Neural progenitor cell (in vitro differentiated cells): Measurements from ENCODE around the gene NBEAL2. TPM values are rescaled to one million over a fixed set of nuclear protein-coding genes. Genes with fewer than 3 reads are reported as not detected.

Experiments used
- DNase-seq: peaks from one replicate; pipeline ENCODE4 v3.0.0-alpha.2; 2016; ENCODE audit warnings: low spot score
- H2AFZ ChIP-seq: fragments of 200-600 bp; sonication (generic); replicated peaks from 2 replicates; pipeline ENCODE4 v1.6.1; 2016; ENCODE audit warnings: antibody characterized with exemption
- H3F3A ChIP-seq: fragments of 200-600 bp; sonication (generic); 2 replicates; pipeline ENCODE4 v1.6.1; 2016; ENCODE audit warnings: antibody characterized with exemption, low read depth
- H3K27ac ChIP-seq: fragments of 200-600 bp; sonication (generic); 2 replicates; pipeline ENCODE4 v1.5.1; 2016; ENCODE audit warnings: mild to moderate bottlenecking
- H3K27me3 ChIP-seq: fragments of 200-600 bp; sonication (generic); 2 replicates; pipeline ENCODE4 v1.6.1; 2016; ENCODE audit warnings: mild to moderate bottlenecking, moderate library complexity
- H3K36me3 ChIP-seq: fragments of 200-600 bp; sonication (generic); 2 replicates; pipeline ENCODE4 v1.5.1; 2016
- H3K4me1 ChIP-seq: fragments of 200-600 bp; sonication (generic); 2 replicates; pipeline ENCODE4 v1.6.1; 2016; ENCODE audit warnings: mixed run types
- H3K4me2 ChIP-seq: fragments of 200-600 bp; sonication (generic); 2 replicates; pipeline ENCODE4 v1.6.1; 2016
- H3K4me3 ChIP-seq: fragments of 200-600 bp; sonication (generic); 2 replicates; pipeline ENCODE4 v1.5.1; 2016
- H3K79me2 ChIP-seq: fragments of 200-600 bp; sonication (generic); 2 replicates; pipeline ENCODE4 v1.6.1; 2016; ENCODE audit warnings: low read depth
- H3K9ac ChIP-seq: fragments of 200-600 bp; sonication (generic); 2 replicates; pipeline ENCODE4 v1.6.1; 2016
- H3K9me3 ChIP-seq: fragments of 200-600 bp; sonication (generic); 2 replicates; pipeline ENCODE4 v1.5.1; 2016; ENCODE audit warnings: low read depth
- H4K20me1 ChIP-seq: fragments of 200-600 bp; sonication (generic); 2 replicates; pipeline ENCODE4 v1.6.1; 2016; ENCODE audit warnings: low read depth
- H3K27ac Mint-ChIP-seq: 3 replicates; pipeline ENCODE4 v1.8.0; 2021; ENCODE audit warnings: mixed read lengths
- H3K27me3 Mint-ChIP-seq: 2 replicates; pipeline ENCODE4 v1.8.0; 2022; ENCODE audit warnings: low read depth, mild to moderate bottlenecking, inconsistent platforms, moderate library complexity, mixed read lengths; ENCODE audit not compliant: insufficient read depth
- H3K36me3 Mint-ChIP-seq: 3 replicates; pipeline ENCODE4 v1.8.0; 2021; ENCODE audit warnings: mixed read lengths
- H3K4me1 Mint-ChIP-seq: 3 replicates; pipeline ENCODE4 v1.8.0; 2021; ENCODE audit warnings: mixed read lengths
- H3K4me3 Mint-ChIP-seq: 3 replicates; pipeline ENCODE4 v1.8.0; 2021; ENCODE audit warnings: mild to moderate bottlenecking, moderate library complexity, mixed read lengths
- H3K9me3 Mint-ChIP-seq: 3 replicates; pipeline ENCODE4 v1.8.0; 2020; ENCODE audit warnings: mixed read lengths
- EZH2 ChIP-seq: fragments of 200-600 bp; sonication (generic); IDR thresholded peaks from 2 replicates; pipeline ENCODE4 v1.6.1; 2017; ENCODE audit warnings: antibody characterized with exemption, mild to moderate bottlenecking, moderate library complexity
- EZH2phosphoT487 ChIP-seq: fragments of 200-600 bp; sonication (generic); IDR thresholded peaks from 2 replicates; pipeline ENCODE4 v1.6.1; 2017; ENCODE audit warnings: antibody characterized with exemption
- total RNA-seq: library from RNA; depleted of rRNA; stranded (reverse); fragments of >200 nt; gene quantifications from 2 replicates; pipeline ENCODE4 v1.2.3, GENCODE V29; 2015; ENCODE audit warnings: low replicate concordance
- TF ChIP-seq, protein P1 (sequence below): fragments of 200-600 bp; sonication (generic); IDR thresholded peaks from 2 replicates; pipeline ENCODE4 v1.5.1; 2017; ENCODE audit warnings: antibody characterized with exemption, mild to moderate bottlenecking

The NBEAL2 gene
- total RNA-seq, 1 donor from 2014 or later: 6.3 TPM

GRCh38 chr3:47016934-47017435 is 37.5 kb downstream of the NBEAL2 start:
- H3K4me1 Mint-ChIP-seq: no peaks in the 10 kb centered on the region
- Histone ChIP-seq H3K36me3 (no peaks in the 10 kb centered on the region), H3K27me3 (no peaks in the 10 kb centered on the region), H2AFZ (no peak overlapping the region), H3K9me3 (no peaks in the 10 kb centered on the region), H3K27ac (no peak overlapping the region), H3K79me2 (no peaks in the 10 kb centered on the region), H3F3A (no peaks in the 10 kb centered on the region), H3K9ac (no peak overlapping the region), H3K4me2 (no peak overlapping the region), H3K4me1 (no peaks in the 10 kb centered on the region), H4K20me1 (peaks cover 4% of the 10 kb centered on the region), H3K4me3 (no peak overlapping the region)
- DNase-seq: no peak
- TF ChIP-seq EZH2phosphoT487 (no peak), EZH2 (no peak)
- TF ChIP-seq, protein P1, sequence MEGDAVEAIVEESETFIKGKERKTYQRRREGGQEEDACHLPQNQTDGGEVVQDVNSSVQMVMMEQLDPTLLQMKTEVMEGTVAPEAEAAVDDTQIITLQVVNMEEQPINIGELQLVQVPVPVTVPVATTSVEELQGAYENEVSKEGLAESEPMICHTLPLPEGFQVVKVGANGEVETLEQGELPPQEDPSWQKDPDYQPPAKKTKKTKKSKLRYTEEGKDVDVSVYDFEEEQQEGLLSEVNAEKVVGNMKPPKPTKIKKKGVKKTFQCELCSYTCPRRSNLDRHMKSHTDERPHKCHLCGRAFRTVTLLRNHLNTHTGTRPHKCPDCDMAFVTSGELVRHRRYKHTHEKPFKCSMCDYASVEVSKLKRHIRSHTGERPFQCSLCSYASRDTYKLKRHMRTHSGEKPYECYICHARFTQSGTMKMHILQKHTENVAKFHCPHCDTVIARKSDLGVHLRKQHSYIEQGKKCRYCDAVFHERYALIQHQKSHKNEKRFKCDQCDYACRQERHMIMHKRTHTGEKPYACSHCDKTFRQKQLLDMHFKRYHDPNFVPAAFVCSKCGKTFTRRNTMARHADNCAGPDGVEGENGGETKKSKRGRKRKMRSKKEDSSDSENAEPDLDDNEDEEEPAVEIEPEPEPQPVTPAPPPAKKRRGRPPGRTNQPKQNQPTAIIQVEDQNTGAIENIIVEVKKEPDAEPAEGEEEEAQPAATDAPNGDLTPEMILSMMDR: no peak
- no peaks in the 10 kb centered on the region for H3K9me3 Mint-ChIP-seq
- H3K36me3 Mint-ChIP-seq: peaks cover 11% of the 10 kb centered on the region
- no peak overlapping the region for H3K4me3 Mint-ChIP-seq
- no peak overlapping the region for H3K27ac Mint-ChIP-seq
- no peaks in the 10 kb centered on the region for H3K27me3 Mint-ChIP-seq

GRCh38 chr3:47017504-47018268 is 38.2 kb downstream of the NBEAL2 start:
- H2AFZ ChIP-seq: no peak overlapping the region
- TF ChIP-seq EZH2phosphoT487: no peak
- TF ChIP-seq, protein P1: no peak
- TF ChIP-seq EZH2: no peak
- no peaks in the 10 kb centered on the region for H3K9me3 ChIP-seq
- H3K36me3 ChIP-seq: no peaks in the 10 kb centered on the region
- no peak overlapping the region for H3K4me2 ChIP-seq
- no peaks in the 10 kb centered on the region for H3K27me3 Mint-ChIP-seq
- no peaks in the 10 kb centered on the region for H3K4me1 Mint-ChIP-seq
- no peak overlapping the region for H3K27ac ChIP-seq
- no peak overlapping the region for H3K4me3 ChIP-seq
- peaks cover 4% of the 10 kb centered on the region for H4K20me1 ChIP-seq
- H3K9ac ChIP-seq: no peak overlapping the region
- H3K9me3 Mint-ChIP-seq: no peaks in the 10 kb centered on the region
- H3K27me3 ChIP-seq: no peaks in the 10 kb centered on the region
- no peaks in the 10 kb centered on the region for H3F3A ChIP-seq
- H3K79me2 ChIP-seq: no peaks in the 10 kb centered on the region
- no peak overlapping the region for H3K27ac Mint-ChIP-seq
- DNase-seq: no peak
- no peak overlapping the region for H3K4me3 Mint-ChIP-seq
- H3K4me1 ChIP-seq: no peaks in the 10 kb centered on the region
- H3K36me3 Mint-ChIP-seq: peaks cover 11% of the 10 kb centered on the region

DNA sequence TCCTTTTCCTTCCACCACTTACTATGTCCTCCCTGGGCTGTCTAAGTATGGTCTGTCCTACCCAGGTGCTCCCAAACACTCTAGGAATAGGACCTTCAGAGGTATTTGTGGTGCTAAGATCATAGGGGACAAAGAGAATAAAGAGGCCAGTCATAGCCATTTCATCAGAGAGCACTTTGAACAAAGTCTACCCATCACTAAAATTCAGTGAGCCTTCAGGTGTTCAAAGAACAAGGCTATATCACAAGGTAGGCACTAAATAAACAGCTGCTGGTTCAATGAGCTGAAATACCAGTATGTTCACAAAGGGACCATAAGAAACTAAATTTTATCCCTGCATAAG is 38.8 kb downstream of the NBEAL2 start:
- Mint-ChIP-seq H3K27ac (no peak overlapping the region), H3K4me3 (no peak overlapping the region), H3K4me1 (no peaks in the 10 kb centered on the region), H3K36me3 (peaks cover 11% of the 10 kb centered on the region), H3K9me3 (no peaks in the 10 kb centered on the region), H3K27me3 (peaks cover 2% of the 10 kb centered on the region)
- no peak overlapping the region for H3K27ac ChIP-seq
- H3K79me2 ChIP-seq: no peaks in the 10 kb centered on the region
- no peaks in the 10 kb centered on the region for H3K36me3 ChIP-seq
- peaks cover 6% of the 10 kb centered on the region for H4K20me1 ChIP-seq
- no peak overlapping the region for H3K4me3 ChIP-seq
- H2AFZ ChIP-seq: no peak overlapping the region
- no peak overlapping the region for H3K9ac ChIP-seq
- H3K27me3 ChIP-seq: no peaks in the 10 kb centered on the region
- no peak for DNase-seq
- TF ChIP-seq, protein P1: no peak
- no peak for TF ChIP-seq EZH2phosphoT487
- no peaks in the 10 kb centered on the region for H3F3A ChIP-seq
- no peaks in the 10 kb centered on the region for H3K4me1 ChIP-seq
- H3K4me2 ChIP-seq: no peak overlapping the region
- H3K9me3 ChIP-seq: no peaks in the 10 kb centered on the region
